Thoracic aorta (tissue), 2 donors: ENCODE data around the gene MAPKAPK5. TPM values are rescaled to one million over a fixed set of nuclear protein-coding genes. Genes with fewer than 3 reads are reported as not detected.
A peak's percentile ranks its signal among the peaks of the same experiment; 100 is the strongest.

Experiments
- ATAC-seq: fragments of 150-250 bp; one replicate; pipeline ENCODE4 v1.8.0; 2017; ENCODE audit warnings: low read depth; ENCODE audit not compliant: insufficient number of reproducible peaks, low FRiP score
- DNase-seq: peaks from one replicate; pipeline ENCODE4 v3.0.0-alpha.2; 2020; ENCODE audit warnings: low spot score
- H3K27ac ChIP-seq, 2 donors: fragments of 200-600 bp; sonication (generic); 1 replicate in 1 of 2; 2 replicates in 1 of 2; pipeline ENCODE4 v1.5.1; 2016; ENCODE audit warnings: mild to moderate bottlenecking in 2 of 2, moderate library complexity in 2 of 2
- H3K27me3 ChIP-seq: fragments of 200-600 bp; sonication (generic); replicated peaks from 2 replicates; pipeline ENCODE4 v1.6.0; 2016; ENCODE audit warnings: mild to moderate bottlenecking; ENCODE audit not compliant: insufficient read depth
- H3K36me3 ChIP-seq: fragments of 200-600 bp; sonication (generic); one replicate; pipeline ENCODE4 v1.5.1; 2016
- H3K4me1 ChIP-seq, 2 donors: fragments of 200-600 bp; sonication (generic); 1 replicate in 1 of 2; 2 replicates in 1 of 2; pipeline versions ENCODE4 v1.5.1 to v1.6.0; 2016; ENCODE audit warnings: low read depth in 2 of 2, mild to moderate bottlenecking in 1 of 2; ENCODE audit not compliant: control insufficient read depth in 1 of 2
- H3K4me3 ChIP-seq: fragments of 200-600 bp; sonication (generic); 2 replicates; pipeline ENCODE4 v1.5.1; 2016; ENCODE audit warnings: mild to moderate bottlenecking
- H3K9me3 ChIP-seq: fragments of 200-600 bp; sonication (generic); 2 replicates; pipeline ENCODE4 v1.5.1; 2016
- total RNA-seq, 2 donors: library from RNA; depleted of rRNA; stranded (reverse); fragments of >200 nt; gene quantifications; one replicate each; pipeline versions ENCODE4 v1.1.0 to v1.2.3, GENCODE V29; 2016
- TF ChIP-seq, protein P1 (sequence below): fragments of 200-600 bp; sonication (generic); IDR thresholded peaks from one replicate; pipeline ENCODE4 v1.5.1; 2019; ENCODE audit warnings: antibody characterized with exemption

The MAPKAPK5 gene
- total RNA-seq, 2 donors from 2014 or later = 35.7 to 72.2 TPM

DNA sequence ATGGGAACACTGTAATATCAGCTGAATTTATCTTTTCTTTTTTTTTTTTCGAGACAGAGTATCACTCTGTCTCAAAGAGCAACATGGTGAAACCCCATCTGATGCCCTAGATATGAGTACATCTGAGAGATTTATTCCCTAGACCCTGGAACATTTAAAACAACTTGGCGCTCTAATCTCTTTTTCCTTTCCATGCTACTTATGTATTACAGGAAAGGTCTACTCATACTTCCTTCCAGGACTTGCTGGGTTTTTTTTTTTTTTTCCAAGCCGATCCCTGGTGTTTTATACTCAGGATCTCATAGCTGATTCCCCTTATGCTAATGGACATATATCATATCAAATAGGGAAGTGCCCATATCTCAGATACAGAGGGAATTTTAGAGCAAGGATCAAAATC lies 83.1 kb downstream of the MAPKAPK5 start:
- no peak for ATAC-seq
- TF ChIP-seq, protein P1, sequence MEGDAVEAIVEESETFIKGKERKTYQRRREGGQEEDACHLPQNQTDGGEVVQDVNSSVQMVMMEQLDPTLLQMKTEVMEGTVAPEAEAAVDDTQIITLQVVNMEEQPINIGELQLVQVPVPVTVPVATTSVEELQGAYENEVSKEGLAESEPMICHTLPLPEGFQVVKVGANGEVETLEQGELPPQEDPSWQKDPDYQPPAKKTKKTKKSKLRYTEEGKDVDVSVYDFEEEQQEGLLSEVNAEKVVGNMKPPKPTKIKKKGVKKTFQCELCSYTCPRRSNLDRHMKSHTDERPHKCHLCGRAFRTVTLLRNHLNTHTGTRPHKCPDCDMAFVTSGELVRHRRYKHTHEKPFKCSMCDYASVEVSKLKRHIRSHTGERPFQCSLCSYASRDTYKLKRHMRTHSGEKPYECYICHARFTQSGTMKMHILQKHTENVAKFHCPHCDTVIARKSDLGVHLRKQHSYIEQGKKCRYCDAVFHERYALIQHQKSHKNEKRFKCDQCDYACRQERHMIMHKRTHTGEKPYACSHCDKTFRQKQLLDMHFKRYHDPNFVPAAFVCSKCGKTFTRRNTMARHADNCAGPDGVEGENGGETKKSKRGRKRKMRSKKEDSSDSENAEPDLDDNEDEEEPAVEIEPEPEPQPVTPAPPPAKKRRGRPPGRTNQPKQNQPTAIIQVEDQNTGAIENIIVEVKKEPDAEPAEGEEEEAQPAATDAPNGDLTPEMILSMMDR = no peak
- DNase-seq = no peak
- Histone ChIP-seq H3K36me3 (no peaks in the 10 kb centered on the region), H3K4me1 (no peaks in the 10 kb centered on the region), H3K27me3 (no peaks in the 10 kb centered on the region), H3K9me3 (no peaks in the 10 kb centered on the region), H3K27ac (no peak overlapping the region), H3K4me3 (no peak overlapping the region)

DNA sequence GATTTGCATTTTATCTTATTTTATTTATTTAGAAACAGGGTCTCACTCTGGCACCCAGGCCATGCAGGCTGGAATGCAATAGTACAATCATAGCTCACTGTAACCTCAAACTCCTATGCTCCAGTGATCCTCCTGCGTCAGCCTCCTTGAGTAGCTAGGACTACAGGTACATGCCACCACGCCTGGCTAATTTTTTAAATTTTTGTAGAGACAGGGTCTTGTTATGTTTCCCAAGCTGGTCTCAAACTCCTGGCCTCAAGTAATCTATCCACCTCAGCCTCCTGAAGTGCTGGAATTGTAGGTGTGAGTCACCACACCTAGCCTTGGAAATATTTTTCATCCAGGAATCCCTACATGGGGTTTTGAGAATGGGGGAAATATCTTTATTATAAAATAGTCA lies 84.6 kb downstream of the MAPKAPK5 start:
- no peak overlapping the region for H3K27ac ChIP-seq
- no peaks in the 10 kb centered on the region for H3K27me3 ChIP-seq
- H3K4me3 ChIP-seq = no peak overlapping the region
- no peaks in the 10 kb centered on the region for H3K4me1 ChIP-seq
- no peaks in the 10 kb centered on the region for H3K36me3 ChIP-seq
- DNase-seq (no peak), ATAC-seq (no peak)
- no peaks in the 10 kb centered on the region for H3K9me3 ChIP-seq
- TF ChIP-seq, protein P1 = no peak

DNA sequence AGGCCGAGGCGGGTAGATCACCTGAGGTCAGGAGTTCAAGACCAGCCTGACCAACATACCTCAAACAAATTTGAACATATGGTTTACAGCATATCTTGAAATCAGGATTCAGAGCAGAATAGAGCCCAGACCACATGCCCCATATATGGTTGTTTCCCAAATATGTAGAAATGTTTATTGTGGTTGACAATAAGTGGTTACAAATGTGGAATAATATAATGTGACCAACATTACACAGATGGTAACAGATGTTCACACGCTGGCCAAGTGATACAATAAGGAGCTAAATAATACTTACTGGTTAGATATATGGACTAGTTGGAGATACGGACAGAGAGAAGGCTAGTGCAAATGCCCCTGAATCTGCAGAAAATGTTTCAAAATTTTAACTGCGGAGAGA lies 85.3 kb downstream of the MAPKAPK5 start:
- TF ChIP-seq, protein P1 = no peak
- H3K36me3 ChIP-seq = no peaks in the 10 kb centered on the region
- DNase-seq (no peak), ATAC-seq (no peak)
- H3K27ac ChIP-seq = no peak overlapping the region
- H3K9me3 ChIP-seq = no peaks in the 10 kb centered on the region
- H3K4me1 ChIP-seq = no peaks in the 10 kb centered on the region
- H3K4me3 ChIP-seq = no peak overlapping the region
- H3K27me3 ChIP-seq = no peaks in the 10 kb centered on the region

DNA sequence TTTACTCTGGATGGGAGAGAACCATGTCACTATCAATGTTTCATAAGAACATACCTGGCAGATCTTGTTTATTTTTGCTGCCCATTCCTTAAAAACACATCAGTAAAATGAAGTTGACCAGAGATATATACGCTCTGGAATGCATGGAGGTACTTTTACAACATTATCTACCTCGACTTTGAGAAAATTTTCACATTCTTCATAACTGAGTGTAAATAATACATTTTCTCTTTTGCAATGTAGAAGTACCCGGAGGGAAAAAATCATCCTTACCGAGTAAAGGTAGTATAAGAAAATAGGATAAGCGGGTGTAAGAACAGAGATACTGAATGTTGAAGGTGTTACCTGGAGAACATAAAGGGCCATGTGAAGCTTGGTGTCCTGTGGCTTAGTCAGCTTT lies 90.2 kb downstream of the MAPKAPK5 start:
- H3K4me3 ChIP-seq = no peak overlapping the region
- H3K4me1 ChIP-seq = peaks cover 7 to 10% of the 10 kb centered on the region in 2 donors
- H3K9me3 ChIP-seq = no peaks in the 10 kb centered on the region
- no peak for ATAC-seq
- H3K27ac ChIP-seq = no peak overlapping the region
- H3K36me3 ChIP-seq = no peaks in the 10 kb centered on the region
- TF ChIP-seq, protein P1 = no peak
- H3K27me3 ChIP-seq = no peaks in the 10 kb centered on the region
- DNase-seq = no peak

DNA sequence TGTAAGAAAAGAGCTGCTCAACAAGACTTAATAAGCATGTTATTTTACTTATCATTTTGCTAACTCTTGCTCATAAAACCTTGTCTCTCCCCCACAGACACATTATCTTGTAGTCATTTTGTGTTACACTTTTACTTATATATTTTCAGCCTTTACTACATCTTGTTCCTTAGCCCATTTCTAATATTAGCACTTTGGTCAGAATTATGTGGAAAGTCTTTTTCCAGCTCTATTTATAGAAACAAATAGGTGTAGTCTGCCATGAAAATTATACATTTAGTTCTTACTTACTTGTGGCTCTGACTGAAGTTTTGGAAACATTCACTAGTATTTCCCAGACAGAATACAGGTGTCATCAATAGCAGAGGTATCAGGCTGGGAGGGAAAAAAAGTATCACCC lies 94.8 kb downstream of the MAPKAPK5 start:
- Histone ChIP-seq H3K4me1 (peaks cover 15 to 24% of the 10 kb centered on the region in 2 donors), H3K27ac (peak overlapping the region; percentile 75 to 78), H3K4me3 (peak overlapping the region; percentile 35), H3K27me3 (no peaks in the 10 kb centered on the region), H3K9me3 (no peaks in the 10 kb centered on the region), H3K36me3 (no peaks in the 10 kb centered on the region)
- no peak for DNase-seq
- TF ChIP-seq, protein P1 = no peak
- no peak for ATAC-seq
